Vagina (tissue), 2 donors: ENCODE measurements around the gene NEB.

Experiments used
- CTCF ChIP-seq, 3 experiments: fragments of 450-650 bp in 2 of 3; fragments of 200-600 bp in 1 of 3; sonication (generic) in 1 of 3; IDR thresholded peaks; one replicate each; pipeline ENCODE4 v1.5.1; 2017 to 2019; ENCODE audit warnings: antibody characterized with exemption in 3 of 3, mild to moderate bottlenecking in 2 of 3, moderate library complexity in 2 of 3
- POLR2A ChIP-seq, 2 donors: fragments of 450-650 bp; IDR thresholded peaks; one replicate each; pipeline ENCODE4 v1.6.1; 2017; ENCODE audit warnings: antibody characterized with exemption in 2 of 2, mild to moderate bottlenecking in 2 of 2, moderate library complexity in 2 of 2
- POLR2AphosphoS5 ChIP-seq, 2 donors: sonication (generic); formaldehyde crosslinking; IDR thresholded peaks; one replicate each; pipeline ENCODE4 v1.9.0; 2017; ENCODE audit warnings: antibody characterized with exemption in 2 of 2, mild to moderate bottlenecking in 2 of 2, low read depth in 1 of 2; ENCODE audit not compliant: insufficient read depth in 1 of 2

DNA sequence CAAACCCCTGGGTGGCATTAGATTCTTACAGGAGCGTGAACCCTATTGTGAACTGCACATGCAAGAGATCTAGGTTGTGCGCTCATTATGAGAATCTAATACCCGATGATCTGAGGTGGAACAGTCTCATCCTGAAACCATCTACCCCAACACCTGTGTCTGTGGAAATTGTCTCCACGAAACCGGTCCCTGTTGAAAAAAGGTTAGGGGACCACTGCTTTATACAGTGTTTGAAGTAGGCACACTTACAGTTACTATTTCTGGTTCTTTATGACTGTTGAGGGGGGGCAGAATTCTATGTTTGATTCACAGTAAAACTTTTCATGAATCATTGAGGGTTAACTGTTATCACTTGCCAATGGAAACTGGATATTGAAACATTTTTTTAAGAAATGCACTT is 252.5 kb downstream of the NEB start:
- no peak for TF ChIP-seq CTCF (IDR thresholded peaks at IDR 0.05)
- TF ChIP-seq POLR2A (IDR thresholded peaks at IDR 0.05), result no peak
- TF ChIP-seq POLR2AphosphoS5 (IDR thresholded peaks at IDR 0.05; ENCODE audit: insufficient read depth in 1 of 2, low read depth in 1 of 2), result no peak
